Measurements from ENCODE around the gene MT1H. TPM values are rescaled to one million over a fixed set of nuclear protein-coding genes. Genes with fewer than 3 reads are reported as not detected.

MT1H gene
- total and polyA plus RNA-seq, 2 donors (not counting 1 experiment from before 2014, with no cell fraction given): not detected

DNA sequence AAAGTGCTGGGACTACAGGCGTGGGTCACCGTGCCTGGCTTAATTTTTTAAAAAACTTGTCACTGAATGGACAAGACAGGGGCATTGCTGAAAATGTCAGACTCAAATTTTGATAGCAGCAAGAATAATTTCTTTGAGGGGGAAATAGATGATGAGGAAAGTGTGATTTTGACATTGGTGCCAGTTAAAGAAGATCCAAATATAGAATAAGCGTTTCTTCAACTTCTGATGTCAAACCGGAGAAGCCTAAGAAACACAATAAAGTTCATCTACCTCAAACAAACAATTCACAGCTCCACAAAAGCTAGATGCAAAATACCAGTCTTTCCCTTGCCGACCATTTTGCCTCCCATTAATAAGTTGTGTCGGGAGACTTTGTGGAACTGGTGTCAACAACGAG lies 17.1 kb downstream of the MT1H start:
- Mint-ChIP-seq H3K27ac (no peak overlapping the region), H3K9me3 (ENCODE audit: insufficient read depth) (peaks cover 2% of the 10 kb centered on the region), H3K4me1 (peaks cover 16% of the 10 kb centered on the region), H3K27me3 (peaks cover 19% of the 10 kb centered on the region), H3K4me3 (no peak overlapping the region)
- no peak for DNase-seq
- Histone ChIP-seq H4K20me1 (ENCODE audit: control insufficient read depth, insufficient read depth, low read length, poor library complexity, severe bottlenecking) (no peaks in the 10 kb centered on the region), H3K4me1 (ENCODE audit: control insufficient read depth in 2 of 2, insufficient read depth in 2 of 2, low read length in 2 of 2) (peaks cover 11 to 12% of the 10 kb centered on the region in 2 donors), H3K27ac (ENCODE audit: low read length in 2 of 2) (no peak overlapping the region), H3K79me2 (ENCODE audit: control insufficient read depth, insufficient read depth, low read length) (no peaks in the 10 kb centered on the region), H3K27me3 (replicated peaks in 1 of 4; ENCODE audit: control extremely low read depth in 1 of 4, control insufficient read depth in 3 of 4, insufficient read depth in 4 of 4, low read length in 3 of 4) (peaks cover 0 to 9% (median 3%) of the 10 kb centered on the region in 4 experiments), H3K4me3 (ENCODE audit: control extremely low read depth in 1 of 5, extremely low read depth in 1 of 5, insufficient read depth in 1 of 5, low read depth in 2 of 5, low read length in 4 of 5) (no peak overlapping the region), H3K36me3 (replicated peaks in 1 of 2; ENCODE audit: control extremely low read depth in 1 of 2, control insufficient read depth in 1 of 2, extremely low read depth in 1 of 2, insufficient read depth in 2 of 2, low read length in 1 of 2) (no peaks in the 10 kb centered on the region), H3K9ac (ENCODE audit: low read length) (no peak overlapping the region), H2AFZ (ENCODE audit: insufficient read depth, low read depth, low read length, poor library complexity, severe bottlenecking) (no peak overlapping the region), H3K4me2 (replicated peaks; ENCODE audit: low read depth, low read length, poor library complexity, severe bottlenecking) (no peak overlapping the region), H3K9me3 (ENCODE audit: control extremely low read depth in 1 of 3, control insufficient read depth in 2 of 3, insufficient read depth in 1 of 3, low read length in 2 of 3) (peaks cover 0 to 12% (median 0%) of the 10 kb centered on the region in 3 donors)
- POLR2A ChIA-PET: no interaction called here
- ATAC-seq (ENCODE audit: low read depth): no peak
- CTCF ChIA-PET: no interaction called here
- intact Hi-C loops (cut with micrococcal nuclease): loop anchor here (10.0 kb wide), 1 partner anchor 52 kb away; the partner anchor contains the start of genes MT1A and MT1M
- WGBS (ENCODE audit: insufficient coverage): 79% methylated on average over 4 of the region's 7 CpGs
- TF ChIP-seq EZH2 (IDR thresholded peaks at IDR 0.05; ENCODE audit: borderline replicate concordance, insufficient read depth, low read depth, low read length, poor library complexity, severe bottlenecking): no peak
- TF ChIP-seq, protein P1, sequence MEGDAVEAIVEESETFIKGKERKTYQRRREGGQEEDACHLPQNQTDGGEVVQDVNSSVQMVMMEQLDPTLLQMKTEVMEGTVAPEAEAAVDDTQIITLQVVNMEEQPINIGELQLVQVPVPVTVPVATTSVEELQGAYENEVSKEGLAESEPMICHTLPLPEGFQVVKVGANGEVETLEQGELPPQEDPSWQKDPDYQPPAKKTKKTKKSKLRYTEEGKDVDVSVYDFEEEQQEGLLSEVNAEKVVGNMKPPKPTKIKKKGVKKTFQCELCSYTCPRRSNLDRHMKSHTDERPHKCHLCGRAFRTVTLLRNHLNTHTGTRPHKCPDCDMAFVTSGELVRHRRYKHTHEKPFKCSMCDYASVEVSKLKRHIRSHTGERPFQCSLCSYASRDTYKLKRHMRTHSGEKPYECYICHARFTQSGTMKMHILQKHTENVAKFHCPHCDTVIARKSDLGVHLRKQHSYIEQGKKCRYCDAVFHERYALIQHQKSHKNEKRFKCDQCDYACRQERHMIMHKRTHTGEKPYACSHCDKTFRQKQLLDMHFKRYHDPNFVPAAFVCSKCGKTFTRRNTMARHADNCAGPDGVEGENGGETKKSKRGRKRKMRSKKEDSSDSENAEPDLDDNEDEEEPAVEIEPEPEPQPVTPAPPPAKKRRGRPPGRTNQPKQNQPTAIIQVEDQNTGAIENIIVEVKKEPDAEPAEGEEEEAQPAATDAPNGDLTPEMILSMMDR (IDR thresholded peaks at IDR 0.05): no peak

- no peak overlapping the region for H3K27ac ChIP-seq (ENCODE audit: low read length in 2 of 2)
- H3K4me1 Mint-ChIP-seq: peaks cover 1% of the 10 kb centered on the region
- TF ChIP-seq, protein P1 (IDR thresholded peaks at IDR 0.05): no peak
- TF ChIP-seq EZH2 (IDR thresholded peaks at IDR 0.05; ENCODE audit: borderline replicate concordance, insufficient read depth, low read depth, low read length, poor library complexity, severe bottlenecking): no peak
- no peak for ATAC-seq (ENCODE audit: low read depth)
- H3K79me2 ChIP-seq (ENCODE audit: control insufficient read depth, insufficient read depth, low read length): no peaks in the 10 kb centered on the region
- peaks cover 2% of the 10 kb centered on the region for H3K9me3 Mint-ChIP-seq (ENCODE audit: insufficient read depth)
- H3K36me3 ChIP-seq (replicated peaks in 1 of 2; ENCODE audit: control extremely low read depth in 1 of 2, control insufficient read depth in 1 of 2, extremely low read depth in 1 of 2, insufficient read depth in 2 of 2, low read length in 1 of 2): no peaks in the 10 kb centered on the region
- ChIA-PET CTCF (interaction anchor here (3.3 kb wide), 1 partner anchor 13 kb away, joined by 15 read pairs; no protein-coding TSS in a partner anchor), POLR2A (no interaction called here)
- WGBS (ENCODE audit: insufficient coverage): 43% methylated on average over 1 of the region's 1 CpG
- H3K9ac ChIP-seq (ENCODE audit: low read length): no peak overlapping the region
- H3K27ac Mint-ChIP-seq: no peak overlapping the region
- H3K9me3 ChIP-seq (ENCODE audit: control extremely low read depth in 1 of 3, control insufficient read depth in 2 of 3, insufficient read depth in 1 of 3, low read length in 2 of 3): peaks cover 0 to 12% (median 0%) of the 10 kb centered on the region in 3 donors
- H3K27me3 Mint-ChIP-seq: peaks cover 20% of the 10 kb centered on the region
- no peaks in the 10 kb centered on the region for H3K4me1 ChIP-seq (ENCODE audit: control insufficient read depth in 2 of 2, insufficient read depth in 2 of 2, low read length in 2 of 2)
- H3K4me3 ChIP-seq (ENCODE audit: control extremely low read depth in 1 of 5, extremely low read depth in 1 of 5, insufficient read depth in 1 of 5, low read depth in 2 of 5, low read length in 4 of 5): no peak overlapping the region
- intact Hi-C loops (cut with micrococcal nuclease): loop anchor here (10.0 kb wide), 1 partner anchor 54 kb away; the partner anchor contains the start of genes MT1A and MT1M
- no peaks in the 10 kb centered on the region for H4K20me1 ChIP-seq (ENCODE audit: control insufficient read depth, insufficient read depth, low read length, poor library complexity, severe bottlenecking)
- no peak for DNase-seq
- H3K4me3 Mint-ChIP-seq: no peak overlapping the region
- no peak overlapping the region for H3K4me2 ChIP-seq (replicated peaks; ENCODE audit: low read depth, low read length, poor library complexity, severe bottlenecking)
- H2AFZ ChIP-seq (ENCODE audit: insufficient read depth, low read depth, low read length, poor library complexity, severe bottlenecking): no peak overlapping the region
- H3K27me3 ChIP-seq (replicated peaks in 1 of 4; ENCODE audit: control extremely low read depth in 1 of 4, control insufficient read depth in 3 of 4, insufficient read depth in 4 of 4, low read length in 3 of 4): no peaks in the 10 kb centered on the region
Observed at GRCh38 chr16:56688762-56689161, 19.1 kb downstream of the MT1H start.

Data from B cell (primary cell).